OCI-LY7 (cell line): ENCODE data around the gene CXCL11.

Source experiments
- EZH2phosphoT487 ChIP-seq: fragments of 200-600 bp; sonication (generic); IDR thresholded peaks from 2 replicates; pipeline ENCODE4 v1.6.1; 2018; ENCODE audit warnings: low read depth, borderline replicate concordance, mild to moderate bottlenecking, mixed run types, antibody characterized with exemption, low read length, moderate library complexity, mixed read lengths
- TF ChIP-seq, protein P1 (sequence below): fragments of 200-600 bp; sonication (generic); conservative IDR thresholded peaks from 2 replicates; pipeline ENCODE4 v1.5.1; 2014; ENCODE audit warnings: mild to moderate bottlenecking, antibody characterized with exemption, low read length, moderate library complexity, mixed read lengths

DNA sequence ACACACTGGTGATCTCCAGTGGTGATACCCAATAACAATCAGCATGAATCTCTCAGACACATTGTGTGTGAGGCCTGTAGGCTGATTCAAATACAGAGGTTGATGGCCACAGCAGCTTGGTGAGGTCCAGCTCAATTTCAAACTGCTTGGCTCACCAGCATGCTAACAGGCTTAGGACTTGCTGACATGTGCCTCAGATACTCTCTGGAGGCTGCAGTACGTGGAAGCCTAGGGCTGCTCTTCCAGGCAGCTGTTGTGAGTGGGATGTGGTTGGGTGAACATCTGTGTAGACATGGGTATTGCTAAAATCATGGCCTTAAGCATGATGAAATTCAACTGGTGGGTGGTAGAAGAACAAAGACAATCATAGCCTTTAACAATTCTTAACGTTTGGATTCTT, 32.8 kb downstream of the CXCL11 start:
- TF ChIP-seq, protein P1, sequence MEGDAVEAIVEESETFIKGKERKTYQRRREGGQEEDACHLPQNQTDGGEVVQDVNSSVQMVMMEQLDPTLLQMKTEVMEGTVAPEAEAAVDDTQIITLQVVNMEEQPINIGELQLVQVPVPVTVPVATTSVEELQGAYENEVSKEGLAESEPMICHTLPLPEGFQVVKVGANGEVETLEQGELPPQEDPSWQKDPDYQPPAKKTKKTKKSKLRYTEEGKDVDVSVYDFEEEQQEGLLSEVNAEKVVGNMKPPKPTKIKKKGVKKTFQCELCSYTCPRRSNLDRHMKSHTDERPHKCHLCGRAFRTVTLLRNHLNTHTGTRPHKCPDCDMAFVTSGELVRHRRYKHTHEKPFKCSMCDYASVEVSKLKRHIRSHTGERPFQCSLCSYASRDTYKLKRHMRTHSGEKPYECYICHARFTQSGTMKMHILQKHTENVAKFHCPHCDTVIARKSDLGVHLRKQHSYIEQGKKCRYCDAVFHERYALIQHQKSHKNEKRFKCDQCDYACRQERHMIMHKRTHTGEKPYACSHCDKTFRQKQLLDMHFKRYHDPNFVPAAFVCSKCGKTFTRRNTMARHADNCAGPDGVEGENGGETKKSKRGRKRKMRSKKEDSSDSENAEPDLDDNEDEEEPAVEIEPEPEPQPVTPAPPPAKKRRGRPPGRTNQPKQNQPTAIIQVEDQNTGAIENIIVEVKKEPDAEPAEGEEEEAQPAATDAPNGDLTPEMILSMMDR = no peak
- no peak for TF ChIP-seq EZH2phosphoT487
